HEK293 (cell line): ENCODE measurements around the gene RGS6.

Experiments used
- CTCF ChIA-PET: fragments of 350-600 bp; formaldehyde crosslinking; extraction: SDS; loops from one replicate; lab custom pipeline; 2021; ENCODE audit warnings: antibody characterized with exemption; lab: Yijun Ruan, JAX
- POLR2A ChIA-PET: fragments of 300-600 bp; formaldehyde crosslinking; extraction: SDS; loops from one replicate; lab custom pipeline; 2020; ENCODE audit warnings: antibody characterized with exemption, inconsistent platforms; lab: Yijun Ruan, JAX
- H3K27ac ChIP-seq: fragments of 200-500 bp; sonication (Bioruptor generic); 2 replicates; pipeline ENCODE4 v1.5.1; 2014; ENCODE audit warnings: low read depth, low read length, control low read depth, inconsistent platforms; ENCODE audit errors: extremely low read depth
- H3K36me3 ChIP-seq, 2 experiments: fragments of 200-500 bp in 1 of 2; sonication (Bioruptor generic) in 1 of 2; 1 replicate in 1 of 2; 2 replicates in 1 of 2; pipeline ENCODE4 v1.5.1; 2014 to 2017; ENCODE audit warnings: inconsistent platforms in 2 of 2, low read length in 2 of 2; ENCODE audit not compliant: control insufficient read depth in 2 of 2, insufficient read depth in 1 of 2
- H3K4me1 ChIP-seq: fragments of 200-500 bp; sonication (Bioruptor generic); 2 replicates; pipeline ENCODE4 v1.5.1; 2014; ENCODE audit warnings: mild to moderate bottlenecking, low read length, inconsistent platforms; ENCODE audit not compliant: control insufficient read depth, insufficient read depth
- H3K4me3 ChIP-seq: 2 replicates; pipeline ENCODE4 v1.5.1; 2011; ENCODE audit warnings: low read depth, mild to moderate bottlenecking, control low read depth, low read length, moderate library complexity
- H3K9me3 ChIP-seq: fragments of 200-500 bp; sonication (Bioruptor generic); 2 replicates; pipeline ENCODE4 v1.5.1; 2014; ENCODE audit warnings: low read depth, low read length, inconsistent platforms; ENCODE audit not compliant: control insufficient read depth, insufficient read depth
- BCL6B ChIP-seq: fragments of 450-650 bp; formaldehyde crosslinking; IDR thresholded peaks from 2 replicates; pipeline ENCODE4 v1.5.1; 2017; ENCODE audit warnings: missing biosample characterization, missing genetic modification characterization
- EGR2 ChIP-seq: fragments of 450-650 bp; formaldehyde crosslinking; IDR thresholded peaks from 2 replicates; pipeline ENCODE4 v1.5.1; 2016; ENCODE audit warnings: low read depth, missing biosample characterization, missing genetic modification characterization
- HOXD13 ChIP-seq: sonication (generic); formaldehyde crosslinking; IDR thresholded peaks from 2 replicates; pipeline ENCODE4 v1.8.0; 2022; ENCODE audit warnings: missing genetic modification reagents, borderline replicate concordance
- KLF10 ChIP-seq: fragments of 450-650 bp; IDR thresholded peaks from 2 replicates; pipeline ENCODE4 v1.5.1; 2018; ENCODE audit warnings: missing biosample characterization, mild to moderate bottlenecking, missing genetic modification characterization
- KLF7 ChIP-seq: fragments of 450-650 bp; formaldehyde crosslinking; IDR thresholded peaks from 2 replicates; pipeline ENCODE4 v1.5.1; 2016; ENCODE audit warnings: missing biosample characterization, missing genetic modification characterization, borderline replicate concordance
- MEIS1 ChIP-seq: sonication (generic); formaldehyde crosslinking; IDR thresholded peaks from 2 replicates; pipeline ENCODE4 v1.8.1; 2022; ENCODE audit warnings: missing genetic modification reagents, mild to moderate bottlenecking, borderline replicate concordance
- PBX3 ChIP-seq: sonication (generic); formaldehyde crosslinking; IDR thresholded peaks from 2 replicates; pipeline ENCODE4 v1.8.1; 2022; ENCODE audit warnings: mild to moderate bottlenecking, moderate library complexity, missing genetic modification reagents
- REPIN1 ChIP-seq: fragments of 450-650 bp; formaldehyde crosslinking; IDR thresholded peaks from 2 replicates; pipeline ENCODE4 v1.5.1; 2017; ENCODE audit warnings: missing biosample characterization, missing genetic modification characterization, low read depth
- WT1 ChIP-seq: fragments of 450-650 bp; formaldehyde crosslinking; IDR thresholded peaks from 2 replicates; pipeline ENCODE4 v1.5.1; 2016; ENCODE audit warnings: missing biosample characterization, missing genetic modification characterization
- ZBTB7A ChIP-seq: fragments of 450-650 bp; formaldehyde crosslinking; IDR thresholded peaks from 2 replicates; pipeline ENCODE4 v1.5.1; 2016; ENCODE audit warnings: low read depth, missing biosample characterization, missing genetic modification characterization
- ZNF114 ChIP-seq: fragments of 450-650 bp; formaldehyde crosslinking; IDR thresholded peaks from 2 replicates; pipeline ENCODE4 v1.5.0; 2017; ENCODE audit warnings: missing biosample characterization, missing genetic modification characterization
- ZNF155 ChIP-seq: fragments of 450-650 bp; formaldehyde crosslinking; IDR thresholded peaks from 2 replicates; pipeline ENCODE4 v1.5.1; 2016; ENCODE audit warnings: missing biosample characterization, missing genetic modification characterization
- ZNF157 ChIP-seq: fragments of 450-650 bp; formaldehyde crosslinking; IDR thresholded peaks from 2 replicates; pipeline ENCODE4 v1.5.1; 2016; ENCODE audit warnings: missing biosample characterization, missing genetic modification characterization
- ZNF24 ChIP-seq: fragments of 450-650 bp; formaldehyde crosslinking; IDR thresholded peaks from 2 replicates; pipeline ENCODE4 v1.5.1; 2016; ENCODE audit warnings: missing biosample characterization, missing genetic modification characterization
- ZNF248 ChIP-seq: fragments of 450-650 bp; formaldehyde crosslinking; IDR thresholded peaks from 2 replicates; pipeline ENCODE4 v1.5.1; 2017; ENCODE audit warnings: missing biosample characterization, missing genetic modification characterization
- ZNF350 ChIP-seq: fragments of 450-650 bp; formaldehyde crosslinking; IDR thresholded peaks from 2 replicates; pipeline ENCODE4 v1.5.0; 2017; ENCODE audit warnings: missing biosample characterization, mild to moderate bottlenecking, missing genetic modification characterization
- ZNF449 ChIP-seq: fragments of 450-650 bp; formaldehyde crosslinking; IDR thresholded peaks from 2 replicates; pipeline ENCODE4 v1.5.1; 2017; ENCODE audit warnings: missing biosample characterization, mild to moderate bottlenecking, missing genetic modification characterization, moderate library complexity
- ZNF555 ChIP-seq: fragments of 450-650 bp; formaldehyde crosslinking; conservative IDR thresholded peaks from 2 replicates; pipeline ENCODE4 v1.5.1; 2017; ENCODE audit warnings: missing biosample characterization, mild to moderate bottlenecking, missing genetic modification characterization, inconsistent platforms
- ZNF571 ChIP-seq: fragments of 450-650 bp; formaldehyde crosslinking; IDR thresholded peaks from 2 replicates; pipeline ENCODE4 v1.5.0; 2017; ENCODE audit warnings: missing biosample characterization, missing genetic modification characterization
- ZNF777 ChIP-seq: fragments of 450-650 bp; formaldehyde crosslinking; IDR thresholded peaks from 2 replicates; pipeline ENCODE4 v1.5.1; 2017; ENCODE audit warnings: missing biosample characterization, missing genetic modification characterization, borderline replicate concordance
- ZNF843 ChIP-seq: fragments of 450-650 bp; formaldehyde crosslinking; IDR thresholded peaks from 2 replicates; pipeline ENCODE4 v1.5.1; 2016; ENCODE audit warnings: missing biosample characterization, missing genetic modification characterization
- TF ChIP-seq, protein P1 (sequence below): fragments of 450-650 bp; formaldehyde crosslinking; conservative IDR thresholded peaks from 2 replicates; pipeline ENCODE4 v1.5.1; 2016; ENCODE audit warnings: low read depth, missing biosample characterization, missing genetic modification characterization
- TF ChIP-seq, protein P2 (sequence below): fragments of 450-650 bp; formaldehyde crosslinking; IDR thresholded peaks from 2 replicates; pipeline ENCODE4 v1.5.1; 2016; ENCODE audit warnings: missing biosample characterization, missing genetic modification characterization
- TF ChIP-seq, protein P3 (sequence below): fragments of 450-650 bp; formaldehyde crosslinking; IDR thresholded peaks from 2 replicates; pipeline ENCODE4 v1.5.1; 2017; ENCODE audit warnings: missing biosample characterization, missing genetic modification characterization

Gene RGS6

GRCh38 chr14:71890541-71890940 lies 41.7 kb upstream of the RGS6 start (continued):
- TF ChIP-seq ZNF114 (no peak), ZNF350 (no peak), ZNF777 (no peak), KLF7 (tag by site-specific recombination) (no peak)

- Histone ChIP-seq H3K27ac (no peak overlapping the region), H3K9me3 (no peaks in the 10 kb centered on the region), H3K4me1 (no peaks in the 10 kb centered on the region), H3K36me3 (no peaks in the 10 kb centered on the region), H3K4me3 (no peak overlapping the region)
- ChIA-PET CTCF (interaction anchor here (1.0 kb wide), 1 partner anchor 529 kb away, joined by 5 read pairs; no protein-coding TSS in a partner anchor), POLR2A (no interaction called here)
- TF ChIP-seq BCL6B (tag by site-specific recombination) (no peak), HOXD13 (CRISPR knock-in tag) (no peak), PBX3 (CRISPR knock-in tag) (no peak), ZNF155 (tag by site-specific recombination) (no peak), ZNF571 (tag by site-specific recombination) (no peak), ZNF248 (tag by site-specific recombination) (no peak), ZNF449 (no peak), REPIN1 (tag by site-specific recombination) (no peak), EGR2 (tag by site-specific recombination) (no peak), MEIS1 (no peak), ZBTB7A (tag by site-specific recombination) (no peak), KLF10 (no peak), ZNF843 (no peak), ZNF157 (tag by site-specific recombination) (no peak), WT1 (tag by site-specific recombination) (no peak), ZNF24 (tag by site-specific recombination) (no peak), ZNF555 (tag by site-specific recombination) (no peak)
- TF ChIP-seq, protein P1, sequence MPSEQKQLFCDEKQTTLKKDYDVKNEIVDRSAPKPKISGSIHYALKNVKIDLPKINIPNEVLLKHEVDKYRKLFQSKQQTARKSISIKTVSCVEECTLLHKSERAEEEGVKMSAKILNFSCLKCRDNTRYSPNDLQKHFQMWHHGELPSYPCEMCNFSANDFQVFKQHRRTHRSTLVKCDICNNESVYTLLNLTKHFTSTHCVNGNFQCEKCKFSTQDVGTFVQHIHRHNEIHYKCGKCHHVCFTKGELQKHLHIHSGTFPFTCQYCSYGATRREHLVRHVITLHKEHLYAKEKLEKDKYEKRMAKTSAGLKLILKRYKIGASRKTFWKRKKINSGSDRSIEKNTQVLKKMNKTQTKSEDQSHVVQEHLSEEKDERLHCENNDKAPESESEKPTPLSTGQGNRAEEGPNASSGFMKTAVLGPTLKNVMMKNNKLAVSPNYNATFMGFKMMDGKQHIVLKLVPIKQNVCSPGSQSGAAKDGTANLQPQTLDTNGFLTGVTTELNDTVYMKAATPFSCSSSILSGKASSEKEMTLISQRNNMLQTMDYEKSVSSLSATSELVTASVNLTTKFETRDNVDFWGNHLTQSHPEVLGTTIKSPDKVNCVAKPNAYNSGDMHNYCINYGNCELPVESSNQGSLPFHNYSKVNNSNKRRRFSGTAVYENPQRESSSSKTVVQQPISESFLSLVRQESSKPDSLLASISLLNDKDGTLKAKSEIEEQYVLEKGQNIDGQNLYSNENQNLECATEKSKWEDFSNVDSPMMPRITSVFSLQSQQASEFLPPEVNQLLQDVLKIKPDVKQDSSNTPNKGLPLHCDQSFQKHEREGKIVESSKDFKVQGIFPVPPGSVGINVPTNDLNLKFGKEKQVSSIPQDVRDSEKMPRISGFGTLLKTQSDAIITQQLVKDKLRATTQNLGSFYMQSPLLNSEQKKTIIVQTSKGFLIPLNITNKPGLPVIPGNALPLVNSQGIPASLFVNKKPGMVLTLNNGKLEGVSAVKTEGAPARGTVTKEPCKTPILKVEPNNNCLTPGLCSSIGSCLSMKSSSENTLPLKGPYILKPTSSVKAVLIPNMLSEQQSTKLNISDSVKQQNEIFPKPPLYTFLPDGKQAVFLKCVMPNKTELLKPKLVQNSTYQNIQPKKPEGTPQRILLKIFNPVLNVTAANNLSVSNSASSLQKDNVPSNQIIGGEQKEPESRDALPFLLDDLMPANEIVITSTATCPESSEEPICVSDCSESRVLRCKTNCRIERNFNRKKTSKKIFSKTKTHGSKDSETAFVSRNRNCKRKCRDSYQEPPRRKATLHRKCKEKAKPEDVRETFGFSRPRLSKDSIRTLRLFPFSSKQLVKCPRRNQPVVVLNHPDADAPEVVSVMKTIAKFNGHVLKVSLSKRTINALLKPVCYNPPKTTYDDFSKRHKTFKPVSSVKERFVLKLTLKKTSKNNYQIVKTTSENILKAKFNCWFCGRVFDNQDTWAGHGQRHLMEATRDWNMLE (tag by site-specific recombination), result no peak
- TF ChIP-seq, protein P2, sequence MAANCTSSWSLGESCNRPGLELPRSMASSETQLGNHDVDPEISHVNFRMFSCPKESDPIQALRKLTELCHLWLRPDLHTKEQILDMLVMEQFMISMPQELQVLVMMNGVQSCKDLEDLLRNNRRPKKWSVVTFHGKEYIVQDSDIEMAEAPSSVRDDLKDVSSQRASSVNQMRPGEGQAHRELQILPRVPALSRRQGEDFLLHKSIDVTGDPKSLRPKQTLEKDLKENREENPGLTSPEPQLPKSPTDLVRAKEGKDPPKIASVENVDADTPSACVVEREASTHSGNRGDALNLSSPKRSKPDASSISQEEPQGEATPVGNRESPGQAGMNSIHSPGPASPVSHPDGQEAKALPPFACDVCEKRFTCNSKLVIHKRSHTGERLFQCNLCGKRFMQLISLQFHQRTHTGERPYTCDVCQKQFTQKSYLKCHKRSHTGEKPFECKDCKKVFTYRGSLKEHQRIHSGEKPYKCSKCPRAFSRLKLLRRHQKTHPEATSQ (tag by site-specific recombination), result no peak
- TF ChIP-seq, protein P3, sequence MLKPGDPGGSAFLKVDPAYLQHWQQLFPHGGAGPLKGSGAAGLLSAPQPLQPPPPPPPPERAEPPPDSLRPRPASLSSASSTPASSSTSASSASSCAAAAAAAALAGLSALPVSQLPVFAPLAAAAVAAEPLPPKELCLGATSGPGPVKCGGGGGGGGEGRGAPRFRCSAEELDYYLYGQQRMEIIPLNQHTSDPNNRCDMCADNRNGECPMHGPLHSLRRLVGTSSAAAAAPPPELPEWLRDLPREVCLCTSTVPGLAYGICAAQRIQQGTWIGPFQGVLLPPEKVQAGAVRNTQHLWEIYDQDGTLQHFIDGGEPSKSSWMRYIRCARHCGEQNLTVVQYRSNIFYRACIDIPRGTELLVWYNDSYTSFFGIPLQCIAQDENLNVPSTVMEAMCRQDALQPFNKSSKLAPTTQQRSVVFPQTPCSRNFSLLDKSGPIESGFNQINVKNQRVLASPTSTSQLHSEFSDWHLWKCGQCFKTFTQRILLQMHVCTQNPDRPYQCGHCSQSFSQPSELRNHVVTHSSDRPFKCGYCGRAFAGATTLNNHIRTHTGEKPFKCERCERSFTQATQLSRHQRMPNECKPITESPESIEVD (tag by site-specific recombination), result no peak
Observed at GRCh38 chr14:71891185-71891584, 41.0 kb upstream of the RGS6 start.
